Stimulated activated CD8-positive, alpha-beta memory T cell treated with anti-CD3 and anti-CD28 coated beads, Interleukin-2, amount 100 ng/mL, for 48 hours (primary cell): Measurements from ENCODE around the gene EBPL.
"Not testable (repeated sequence)": the region's sequence is repeated elsewhere in the genome, so short reads cannot be mapped to it uniquely, and the experiment has no call there.

Source experiments
- DNase-seq, 2 donors: peaks; one replicate each; pipeline ENCODE4 v3.0.0-alpha.2; 2020; ENCODE audit warnings: low read depth in 2 of 2

Gene EBPL

DNA sequence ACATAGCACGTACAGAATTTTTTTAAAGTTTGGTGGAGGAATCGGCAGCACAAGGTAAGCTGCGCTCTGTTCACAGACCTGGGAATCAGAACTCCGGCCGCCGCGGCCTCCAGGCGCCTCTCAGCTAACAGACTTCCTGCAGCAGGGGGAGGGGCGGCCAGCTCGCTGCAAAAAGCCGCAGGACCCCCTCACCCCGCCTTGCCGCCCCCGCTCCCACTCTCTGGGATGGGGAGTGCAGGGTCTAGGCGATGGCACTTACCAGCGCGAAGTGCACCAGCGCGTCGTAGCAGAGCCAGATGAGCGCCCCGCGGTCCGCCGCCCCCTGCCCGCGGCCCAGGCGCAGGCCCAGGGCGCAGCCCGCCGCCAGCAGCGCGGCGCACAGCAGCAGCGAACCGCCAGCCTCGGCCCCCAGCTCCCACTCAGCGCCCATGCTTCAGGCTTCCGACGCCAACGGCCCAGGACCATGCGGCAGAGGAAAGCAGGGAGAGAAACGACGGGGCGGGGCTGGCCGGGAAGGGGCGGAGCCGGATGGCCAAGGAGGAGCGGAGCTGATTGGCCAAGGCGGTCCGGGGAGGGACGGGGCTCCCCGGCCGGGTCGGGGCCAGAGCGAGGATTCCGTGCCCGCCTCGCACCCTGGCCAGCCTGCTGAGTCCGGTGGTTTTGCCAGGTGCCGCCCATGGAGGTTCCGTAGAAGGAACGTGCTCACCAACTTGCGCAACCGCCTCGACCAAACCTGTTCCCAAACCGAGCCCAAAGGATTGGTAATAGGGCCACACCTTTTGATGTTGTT lies at the start of gene EBPL:
Gene EBPL, minus strand, starts transcription at position 492 of the 790 bp plus-strand sequence. Its CDS starts 62 bp downstream, at position 430.
- DNase-seq = peak; percentile 86 to 93

- no peak for DNase-seq
Observed at GRCh38 chr13:49740870-49741269, 49.6 kb upstream of the EBPL start.

DNA sequence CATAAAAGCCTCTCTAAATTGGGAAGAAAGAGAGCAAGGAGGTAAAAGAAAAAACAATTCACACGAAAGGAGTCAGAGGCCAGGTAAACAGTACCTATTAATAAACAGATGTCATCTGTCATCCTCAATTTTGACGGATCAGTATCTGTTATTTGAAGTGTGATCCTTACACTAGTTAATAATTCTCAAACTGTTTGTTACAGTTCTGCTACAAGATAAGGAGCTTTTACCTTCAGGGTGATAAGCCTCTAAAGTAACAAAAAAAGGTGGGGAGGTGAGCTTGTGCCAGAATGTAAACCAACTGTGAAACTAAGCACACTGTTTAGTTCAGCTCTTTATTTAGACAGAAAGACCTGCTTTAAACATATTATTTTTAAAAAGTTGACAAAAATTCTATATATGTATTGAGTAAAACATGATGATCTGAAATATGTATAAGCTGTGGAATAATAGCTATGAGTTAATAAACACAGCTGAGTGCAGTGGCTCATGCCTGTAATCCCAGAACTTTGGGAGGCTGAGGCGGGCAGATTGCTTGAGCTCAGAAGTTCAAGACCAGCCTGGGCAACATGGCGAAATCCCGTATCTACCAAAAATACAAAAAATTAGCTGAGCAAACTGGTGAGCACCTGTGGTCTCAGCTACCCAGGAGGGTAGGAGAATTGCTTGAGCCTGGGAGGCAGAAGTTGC lies 48.4 kb upstream of the EBPL start:
- DNase-seq = no peak

DNA sequence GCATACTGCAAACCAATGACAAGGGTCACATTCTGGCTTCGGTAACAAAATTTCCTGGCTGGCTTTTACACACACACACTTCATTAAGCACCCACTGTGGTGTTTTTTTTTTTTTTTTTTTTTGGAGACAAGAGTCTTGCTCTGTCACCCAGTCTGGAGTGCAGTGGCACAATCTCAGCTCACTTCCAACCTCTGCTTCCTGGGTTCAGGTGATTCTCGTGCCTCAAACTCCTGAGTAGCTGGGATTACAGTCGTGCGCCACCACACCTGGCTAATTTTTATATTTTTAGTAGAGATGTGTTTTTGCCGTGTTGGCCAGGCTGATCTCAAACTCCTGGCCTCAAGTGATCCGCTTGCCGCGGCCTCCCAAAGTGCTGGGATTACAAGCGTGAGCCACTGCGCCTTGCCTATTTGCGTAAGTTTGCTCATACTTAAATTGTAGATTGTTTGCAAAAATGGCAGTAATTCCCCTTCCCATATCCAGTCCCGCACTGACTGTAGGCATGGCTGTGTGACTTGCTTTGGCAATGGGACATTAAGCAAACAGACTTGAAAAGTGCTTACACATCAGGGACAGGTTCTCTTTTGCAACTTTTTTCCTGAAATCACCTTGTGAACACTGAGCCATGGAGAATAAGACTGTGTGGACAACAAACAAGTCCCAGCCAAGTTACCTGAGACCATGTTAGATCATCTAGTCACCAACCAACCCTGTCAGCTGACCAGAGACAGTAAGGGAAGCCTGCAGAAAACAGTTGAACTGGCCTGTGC lies 42.1 kb upstream of the EBPL start:
- no peak for DNase-seq

DNA sequence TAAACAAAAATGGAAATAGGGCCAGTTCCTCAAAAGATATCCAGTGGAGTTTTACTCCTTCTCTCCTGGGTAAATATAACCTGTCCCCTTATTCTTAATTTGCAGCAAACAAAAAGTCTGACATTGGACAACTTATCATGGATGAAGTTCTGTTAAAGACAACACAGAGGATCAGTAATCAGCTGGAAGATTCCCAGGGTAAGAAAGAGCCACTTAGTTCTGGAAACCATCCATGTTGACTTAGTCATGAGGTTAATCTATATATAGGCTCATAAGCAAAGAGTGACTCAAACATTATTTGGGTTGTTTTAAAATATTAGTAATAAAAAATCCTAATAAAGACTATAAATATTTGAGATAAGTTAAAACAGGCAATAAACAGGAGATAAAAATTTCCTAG lies 40.5 kb upstream of the EBPL start:
- DNase-seq = no peak

DNA sequence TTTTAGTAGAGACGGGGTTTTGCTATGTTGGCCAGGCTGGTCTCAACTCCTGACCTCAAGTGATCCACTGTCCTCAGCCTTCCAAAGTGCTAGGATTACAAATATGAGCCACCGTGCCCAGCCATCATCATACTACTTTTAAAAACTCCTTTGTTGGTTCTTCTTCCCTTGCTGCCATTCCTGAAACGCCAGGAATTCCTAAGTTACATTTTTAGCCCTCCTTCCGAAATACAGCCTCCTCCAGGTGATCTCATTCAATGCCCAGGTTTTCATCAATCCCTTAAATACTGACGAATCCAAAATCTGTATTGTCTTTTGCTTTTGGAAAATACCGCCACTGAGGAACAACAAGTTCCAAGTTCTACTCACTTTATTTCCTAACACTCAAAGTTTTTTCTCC lies 25.3 kb upstream of the EBPL start:
- DNase-seq = no peak

- DNase-seq = no peak
Observed at GRCh38 chr13:49714757-49715156, 23.5 kb upstream of the EBPL start.

- DNase-seq = no peak
Observed at GRCh38 chr13:49711218-49711863, 20.1 kb upstream of the EBPL start.

- not testable (repeated sequence) for DNase-seq
Observed at GRCh38 chr13:49704264-49704663, 13.0 kb upstream of the EBPL start.

DNA sequence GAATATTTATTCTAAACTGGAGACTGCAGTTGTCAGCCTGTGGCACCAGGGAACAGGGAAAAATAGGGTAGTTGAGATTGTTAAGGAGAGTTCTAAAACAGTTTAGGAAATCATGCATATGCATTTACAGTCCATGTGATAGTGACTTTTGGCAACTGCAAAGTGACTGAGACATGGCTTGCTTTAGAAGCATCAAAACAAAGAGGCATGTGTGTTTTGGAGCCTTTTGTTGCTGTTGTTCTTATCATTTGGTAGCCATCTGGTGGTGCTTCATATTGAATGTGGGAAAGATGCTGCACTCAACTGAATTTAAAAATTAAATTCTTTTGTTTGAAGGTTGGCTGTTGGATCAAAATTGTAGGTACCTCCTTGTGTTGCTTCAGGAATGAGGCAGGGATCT lies 10.2 kb upstream of the EBPL start:
- no peak for DNase-seq

DNA sequence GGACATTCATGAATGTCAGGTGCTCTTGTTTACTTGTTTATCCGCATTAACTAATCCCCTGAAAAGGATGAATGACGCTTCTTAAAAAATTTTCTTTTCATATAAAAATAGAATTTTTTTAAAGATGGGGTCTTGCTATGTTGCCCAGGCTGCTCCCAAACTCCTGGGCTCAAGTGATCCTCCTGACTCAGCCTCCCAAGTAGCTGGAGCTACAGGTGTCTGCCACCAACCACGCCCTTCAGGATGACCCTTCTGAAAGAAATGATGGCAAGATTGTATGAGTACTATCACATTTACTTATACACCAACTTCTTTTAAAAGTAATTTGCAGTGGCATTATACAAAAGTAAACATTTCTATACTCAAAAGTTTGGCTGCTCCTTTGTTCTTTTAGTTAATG lies 6.2 kb upstream of the EBPL start:
- DNase-seq = no peak

GRCh38 chr13:49694446-49694845 lies 3.2 kb upstream of the EBPL start:
- DNase-seq = no peak

DNA sequence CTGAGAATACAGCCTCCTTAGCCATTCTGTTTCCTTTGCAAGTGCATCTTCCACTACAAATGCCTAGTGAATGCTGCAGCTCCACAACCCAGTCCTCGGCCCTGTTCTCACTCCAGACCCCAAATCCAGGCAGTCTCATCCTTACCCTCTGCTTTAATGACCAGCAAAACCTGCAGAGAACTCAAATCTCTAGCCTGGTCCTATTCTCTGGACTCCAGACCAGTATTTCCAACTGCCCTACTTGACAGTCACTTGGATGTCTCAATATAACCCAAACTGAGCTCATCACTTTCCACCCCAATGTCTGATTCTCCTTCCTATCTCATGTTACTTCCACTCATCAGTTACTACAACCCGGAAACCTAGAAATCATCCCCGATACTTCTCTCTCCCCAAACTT lies 2.6 kb upstream of the EBPL start:
- no peak for DNase-seq

- DNase-seq = no peak
Observed at GRCh38 chr13:49693191-49693733, 2.0 kb upstream of the EBPL start.

- no peak for DNase-seq
Observed at GRCh38 chr13:49690133-49690994, 922 bp downstream of the EBPL start.

DNA sequence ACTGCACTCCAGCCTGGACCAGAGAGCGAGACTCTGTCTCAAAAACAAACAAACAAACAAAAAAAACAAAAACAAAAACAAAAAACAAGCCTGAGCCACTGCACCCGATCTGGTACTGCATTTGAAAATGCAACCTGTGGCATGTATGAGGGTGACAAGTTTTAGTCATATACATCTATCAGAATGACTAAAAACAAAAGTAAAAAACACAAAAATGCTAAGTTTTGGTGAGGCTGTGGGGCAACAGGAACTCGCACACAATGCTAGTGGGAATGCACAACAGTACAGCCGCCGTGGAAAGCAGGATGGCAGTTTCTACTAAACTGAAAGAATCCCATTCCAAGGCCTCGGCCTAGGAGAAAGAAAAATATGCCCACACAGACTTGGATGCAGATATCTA lies 7.8 kb downstream of the EBPL start:
- no peak for DNase-seq

DNA sequence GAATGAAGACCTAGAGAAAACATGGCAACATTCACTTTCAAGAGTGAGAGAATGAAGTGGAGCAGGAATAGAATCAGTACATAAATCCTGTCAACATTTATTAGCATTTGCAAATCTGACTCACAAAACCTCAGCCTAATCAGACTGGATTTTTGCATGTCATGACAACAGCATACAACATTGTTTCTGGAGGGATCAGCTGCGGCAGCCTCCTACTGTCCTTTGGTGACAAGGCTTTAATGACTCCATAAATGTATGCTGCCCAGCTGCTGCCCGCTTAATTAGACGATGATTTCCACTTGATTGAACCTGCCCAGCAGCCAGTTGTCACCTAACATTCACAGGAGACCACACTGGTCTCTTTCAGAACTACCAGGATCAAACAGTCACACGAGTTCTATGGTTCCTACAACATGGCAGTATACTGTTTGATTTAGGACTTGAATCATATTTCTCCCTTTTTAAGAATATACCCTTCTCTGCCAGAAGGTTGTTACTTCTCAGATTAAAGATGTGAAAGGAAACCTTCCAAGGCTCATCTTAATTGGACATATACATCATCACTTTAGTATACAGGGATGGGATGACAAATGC lies 9.3 kb downstream of the EBPL start:
- no peak for DNase-seq

- no peak for DNase-seq
Observed at GRCh38 chr13:49679246-49679645, 12.0 kb downstream of the EBPL start.

DNA sequence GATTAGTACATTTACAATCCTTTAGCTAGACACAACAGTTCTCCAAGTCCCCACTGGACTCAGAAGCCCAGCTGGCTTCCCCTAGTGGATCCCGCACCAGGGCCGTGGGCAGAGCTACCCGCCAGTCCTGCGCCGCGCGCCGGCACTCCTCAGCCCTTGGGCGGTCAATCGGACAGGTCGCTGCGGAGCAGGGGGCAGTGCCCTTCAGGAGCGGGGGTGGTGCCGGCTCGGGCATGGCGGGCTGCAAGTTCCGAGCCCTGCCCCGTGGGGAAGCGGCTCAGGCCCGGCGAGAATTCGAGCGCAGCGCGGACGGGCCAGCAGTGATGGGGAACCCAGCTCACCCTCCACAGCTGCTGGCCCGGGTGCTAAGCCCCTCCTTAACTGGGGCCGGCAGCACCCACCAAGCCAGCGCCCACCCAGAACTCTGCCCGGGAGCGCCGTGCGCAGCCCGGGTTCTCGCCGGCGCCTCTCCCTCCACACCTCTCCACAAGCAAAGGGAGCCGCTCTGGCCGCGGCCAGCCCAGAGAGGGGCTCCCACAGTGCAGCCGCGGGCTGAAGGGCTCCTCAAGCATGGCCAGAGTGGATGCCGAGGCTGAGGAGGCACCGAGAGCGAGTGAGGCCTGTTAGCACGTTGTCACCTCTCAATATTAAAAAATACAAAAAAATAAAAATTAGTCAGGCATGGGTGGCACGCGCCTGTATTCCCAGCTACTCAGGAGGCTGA lies 12.9 kb downstream of the EBPL start:
- DNase-seq = no peak
